Measurements from ENCODE around the gene LAMA5.

DNA sequence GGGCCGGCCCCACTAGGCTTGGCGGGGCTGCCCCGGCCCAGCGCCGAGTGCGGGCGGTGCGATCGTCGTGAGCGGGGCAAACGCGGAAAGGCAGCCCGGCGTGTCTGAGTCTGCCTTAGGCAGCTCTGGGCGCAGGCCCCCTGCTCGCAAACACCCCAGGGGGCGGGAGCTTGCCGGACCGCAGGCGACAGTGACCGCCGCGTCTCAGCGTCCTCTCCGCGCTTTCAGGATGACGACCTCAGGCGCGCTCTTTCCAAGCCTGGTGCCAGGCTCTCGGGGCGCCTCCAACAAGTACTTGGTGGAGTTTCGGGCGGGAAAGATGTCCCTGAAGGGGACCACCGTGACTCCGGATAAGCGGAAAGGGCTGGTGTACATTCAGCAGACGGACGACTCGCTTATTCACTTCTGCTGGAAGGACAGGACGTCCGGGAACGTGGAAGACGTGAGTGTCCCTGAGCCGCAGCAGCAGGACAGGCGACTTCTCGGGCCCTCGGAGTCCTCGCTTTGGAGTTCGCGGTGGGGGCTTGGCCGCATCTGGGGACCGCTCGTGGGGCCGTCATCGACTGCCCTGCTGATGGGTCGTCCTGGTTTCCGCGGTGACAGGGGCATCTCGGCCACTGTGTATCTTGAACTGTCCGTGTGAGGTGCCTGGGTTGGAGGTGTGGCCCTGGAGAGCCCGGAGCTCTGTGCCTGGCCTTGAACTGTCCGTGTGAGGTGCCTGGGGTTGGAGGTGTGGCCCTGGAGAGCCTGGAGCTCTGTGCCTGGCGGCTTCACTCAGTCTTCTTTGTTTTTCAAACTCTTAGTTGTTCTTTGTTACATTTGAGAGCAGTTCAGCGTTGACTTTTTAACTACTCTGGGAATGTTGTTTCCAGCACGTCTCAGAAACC, 63.5 kb downstream of the LAMA5 start:
- no peak for TF ChIP-seq EZH2 (IDR thresholded peaks at IDR 0.05; ENCODE audit: borderline replicate concordance, insufficient read depth, low read depth, low read length, poor library complexity, severe bottlenecking)
- TF ChIP-seq, protein P1, sequence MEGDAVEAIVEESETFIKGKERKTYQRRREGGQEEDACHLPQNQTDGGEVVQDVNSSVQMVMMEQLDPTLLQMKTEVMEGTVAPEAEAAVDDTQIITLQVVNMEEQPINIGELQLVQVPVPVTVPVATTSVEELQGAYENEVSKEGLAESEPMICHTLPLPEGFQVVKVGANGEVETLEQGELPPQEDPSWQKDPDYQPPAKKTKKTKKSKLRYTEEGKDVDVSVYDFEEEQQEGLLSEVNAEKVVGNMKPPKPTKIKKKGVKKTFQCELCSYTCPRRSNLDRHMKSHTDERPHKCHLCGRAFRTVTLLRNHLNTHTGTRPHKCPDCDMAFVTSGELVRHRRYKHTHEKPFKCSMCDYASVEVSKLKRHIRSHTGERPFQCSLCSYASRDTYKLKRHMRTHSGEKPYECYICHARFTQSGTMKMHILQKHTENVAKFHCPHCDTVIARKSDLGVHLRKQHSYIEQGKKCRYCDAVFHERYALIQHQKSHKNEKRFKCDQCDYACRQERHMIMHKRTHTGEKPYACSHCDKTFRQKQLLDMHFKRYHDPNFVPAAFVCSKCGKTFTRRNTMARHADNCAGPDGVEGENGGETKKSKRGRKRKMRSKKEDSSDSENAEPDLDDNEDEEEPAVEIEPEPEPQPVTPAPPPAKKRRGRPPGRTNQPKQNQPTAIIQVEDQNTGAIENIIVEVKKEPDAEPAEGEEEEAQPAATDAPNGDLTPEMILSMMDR (IDR thresholded peaks at IDR 0.05) = no peak

Data from B cell (primary cell).